CD4-positive, alpha-beta T cell treated with Interferon alpha-2 for 1 hour (primary cell): ENCODE results near the gene NOP56.
"Not testable (repeated sequence)": the region's sequence is repeated elsewhere in the genome, so short reads cannot be mapped to it uniquely, and the experiment has no call there.

Experiments
- DNase-seq, 2 donors: peaks; one replicate each; pipeline ENCODE4 v3.0.0-alpha.2; 2020 to 2022

The NOP56 gene

DNA sequence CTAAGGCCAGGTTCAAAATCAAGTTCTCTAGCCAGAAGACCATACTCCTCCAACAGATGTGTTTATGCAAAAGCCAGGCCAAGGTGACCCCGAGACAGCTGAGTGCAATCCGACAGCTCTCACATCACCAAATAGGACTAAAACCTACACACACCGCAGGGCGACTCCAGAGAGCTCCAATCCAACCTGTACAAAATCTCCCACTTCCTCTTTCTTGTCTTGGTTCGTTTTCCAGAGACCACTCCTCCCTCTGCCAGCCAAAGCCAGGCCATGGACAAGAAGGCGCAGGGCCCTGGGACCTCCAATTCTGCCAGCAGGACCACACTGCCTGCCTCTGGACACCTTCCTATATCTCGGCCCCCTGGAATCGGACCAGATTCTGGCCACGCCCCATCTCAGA lies 11.5 kb upstream of the NOP56 start:
- DNase-seq = no peak

DNA sequence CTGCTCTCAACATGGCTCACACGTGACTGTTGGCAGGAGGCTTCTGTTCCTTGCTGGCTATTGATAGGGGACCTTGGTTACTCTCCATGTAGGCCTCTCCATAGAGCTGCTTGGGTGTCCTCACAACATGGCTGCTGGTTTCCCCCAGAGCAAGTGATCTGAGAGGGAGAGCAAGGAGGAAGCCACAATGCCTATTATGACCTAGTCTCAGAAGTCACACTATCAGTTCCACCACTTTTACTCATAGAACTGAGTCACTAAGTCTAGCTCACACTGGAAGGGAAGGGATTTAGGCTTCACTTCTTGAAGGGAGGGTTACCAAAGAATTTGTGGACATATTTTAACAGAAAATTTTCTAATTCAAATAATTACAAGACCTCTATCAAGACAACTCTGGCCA lies 8.7 kb upstream of the NOP56 start:
- no peak for DNase-seq

- DNase-seq = peak in 1 of 2 donors; percentile 19
Measured at GRCh38 chr20:2652724-2653555, 508 bp downstream of the NOP56 start.

DNA sequence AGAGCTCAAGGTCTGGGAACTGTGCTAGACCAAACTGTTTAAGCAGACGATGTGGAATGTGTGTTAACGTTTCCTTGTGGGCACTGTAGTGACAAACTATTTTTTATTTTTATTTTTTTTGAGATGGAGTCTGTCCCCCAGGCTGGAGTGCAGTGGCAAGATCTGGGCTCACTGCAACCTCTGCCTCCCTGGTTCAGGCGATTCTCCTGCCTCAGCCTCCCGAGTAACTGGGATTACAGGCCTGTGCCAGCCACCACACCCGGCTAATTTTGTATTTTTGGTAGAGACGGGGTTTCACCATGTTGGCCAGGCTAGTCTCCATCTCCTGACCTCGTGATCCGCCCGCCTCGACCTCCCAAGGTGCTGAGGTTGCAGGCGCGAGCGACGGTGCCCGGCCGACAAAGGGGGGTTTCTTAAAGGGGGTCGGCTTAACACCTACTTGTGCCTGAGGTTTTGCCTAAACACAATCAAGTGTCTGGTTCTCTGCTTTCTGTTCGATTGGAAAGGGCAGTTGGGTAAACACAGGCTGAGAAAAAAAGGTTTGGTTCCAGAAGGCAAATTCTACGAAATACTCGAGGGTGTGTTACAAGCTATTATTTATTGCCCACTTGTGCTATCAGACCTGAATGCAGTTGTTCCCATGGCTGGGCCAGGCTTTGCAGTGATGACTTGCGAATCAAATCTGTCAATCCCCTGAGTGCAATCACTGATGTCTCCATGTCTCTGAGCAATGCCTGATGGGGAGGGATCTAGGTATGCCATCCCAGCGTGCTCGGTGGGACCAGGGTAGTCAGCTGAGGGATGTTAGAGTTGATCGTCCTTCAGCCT lies 1.3 kb downstream of the NOP56 start:
- no peak for DNase-seq

DNA sequence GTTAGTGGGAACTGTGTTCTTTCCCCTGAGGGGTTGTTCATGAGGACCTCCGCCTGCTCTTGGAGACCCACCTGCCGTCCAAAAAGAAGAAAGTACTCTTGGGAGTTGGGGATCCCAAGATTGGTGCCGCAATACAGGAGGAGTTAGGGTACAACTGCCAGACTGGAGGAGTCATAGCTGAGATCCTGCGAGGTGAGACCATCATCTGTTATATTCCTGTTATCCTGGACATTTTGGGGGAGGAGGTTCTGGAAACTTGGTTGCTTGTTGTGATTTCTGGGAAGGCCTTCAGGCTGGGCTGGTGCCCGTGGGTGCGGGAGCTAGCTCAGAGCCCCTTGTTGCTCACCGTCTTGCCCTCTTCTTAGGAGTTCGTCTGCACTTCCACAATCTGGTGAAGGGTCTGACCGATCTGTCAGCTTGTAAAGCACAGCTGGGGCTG lies 2.0 kb downstream of the NOP56 start:
- no peak for DNase-seq

DNA sequence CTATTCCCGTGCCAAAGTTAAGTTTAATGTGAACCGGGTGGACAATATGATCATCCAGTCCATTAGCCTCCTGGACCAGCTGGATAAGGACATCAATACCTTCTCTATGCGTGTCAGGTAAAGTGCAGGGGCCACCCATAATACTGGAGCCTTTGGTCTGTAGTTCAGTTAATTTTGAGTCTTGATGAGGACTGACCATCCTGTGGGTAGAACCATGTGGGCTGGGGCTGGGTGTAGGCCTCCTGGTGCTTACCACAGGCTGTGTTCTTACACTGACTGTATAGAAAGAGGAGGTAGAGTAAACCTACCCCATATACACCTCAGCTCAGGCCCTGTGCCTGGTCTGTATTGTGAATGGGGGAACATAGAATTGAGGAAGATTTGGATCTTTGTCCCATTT lies 2.4 kb downstream of the NOP56 start:
- DNase-seq = no peak

DNA sequence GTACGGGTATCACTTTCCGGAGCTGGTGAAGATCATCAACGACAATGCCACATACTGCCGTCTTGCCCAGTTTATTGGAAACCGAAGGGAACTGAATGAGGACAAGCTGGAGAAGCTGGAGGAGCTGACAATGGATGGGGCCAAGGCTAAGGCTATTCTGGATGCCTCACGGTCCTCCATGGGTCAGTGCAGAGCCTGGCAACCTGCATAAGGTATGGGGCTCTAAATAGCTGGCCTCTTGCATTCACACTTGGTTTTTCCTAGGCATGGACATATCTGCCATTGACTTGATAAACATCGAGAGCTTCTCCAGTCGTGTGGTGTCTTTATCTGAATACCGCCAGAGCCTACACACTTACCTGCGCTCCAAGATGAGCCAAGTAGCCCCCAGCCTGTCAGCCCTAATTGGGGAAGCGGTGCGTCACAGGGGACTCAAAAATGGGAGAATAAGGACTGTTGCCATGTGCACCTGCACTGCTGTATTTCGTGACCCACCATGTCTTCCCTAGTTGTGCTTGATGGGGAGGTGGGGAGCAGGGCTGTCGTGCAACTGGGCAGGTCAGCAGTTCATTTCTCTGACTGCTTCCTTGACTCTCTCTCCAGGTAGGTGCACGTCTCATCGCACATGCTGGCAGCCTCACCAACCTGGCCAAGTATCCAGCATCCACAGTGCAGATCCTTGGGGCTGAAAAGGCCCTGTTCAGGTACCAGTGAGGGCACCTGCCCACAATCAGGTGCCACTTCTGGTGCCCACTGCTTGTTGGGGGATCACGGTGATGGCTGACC lies 3.1 kb downstream of the NOP56 start:
- DNase-seq = no peak

- DNase-seq = no peak
Measured at GRCh38 chr20:2656471-2657117, 4.2 kb downstream of the NOP56 start.

DNA sequence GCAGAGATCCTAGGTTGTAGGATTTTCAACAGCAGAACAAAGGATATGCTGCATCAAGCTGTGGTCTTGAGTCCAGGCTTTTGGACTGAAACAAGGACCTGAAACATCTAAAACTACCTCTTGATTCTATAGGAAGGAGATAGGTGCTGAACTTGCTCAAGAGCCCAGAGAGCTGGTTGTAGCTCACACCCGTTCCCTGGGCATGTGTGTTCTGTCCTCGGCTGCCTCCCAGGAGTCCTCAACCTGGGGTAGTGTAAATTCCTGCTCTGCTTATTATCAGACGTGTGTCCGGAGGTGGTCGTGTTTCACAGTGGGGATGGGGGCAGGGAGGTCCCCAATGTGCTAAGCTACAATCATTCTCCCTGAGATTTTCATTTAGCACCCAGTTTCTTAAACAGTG lies 4.8 kb downstream of the NOP56 start:
- DNase-seq = no peak

- DNase-seq = no peak
Measured at GRCh38 chr20:2657674-2658073, 5.2 kb downstream of the NOP56 start.

DNA sequence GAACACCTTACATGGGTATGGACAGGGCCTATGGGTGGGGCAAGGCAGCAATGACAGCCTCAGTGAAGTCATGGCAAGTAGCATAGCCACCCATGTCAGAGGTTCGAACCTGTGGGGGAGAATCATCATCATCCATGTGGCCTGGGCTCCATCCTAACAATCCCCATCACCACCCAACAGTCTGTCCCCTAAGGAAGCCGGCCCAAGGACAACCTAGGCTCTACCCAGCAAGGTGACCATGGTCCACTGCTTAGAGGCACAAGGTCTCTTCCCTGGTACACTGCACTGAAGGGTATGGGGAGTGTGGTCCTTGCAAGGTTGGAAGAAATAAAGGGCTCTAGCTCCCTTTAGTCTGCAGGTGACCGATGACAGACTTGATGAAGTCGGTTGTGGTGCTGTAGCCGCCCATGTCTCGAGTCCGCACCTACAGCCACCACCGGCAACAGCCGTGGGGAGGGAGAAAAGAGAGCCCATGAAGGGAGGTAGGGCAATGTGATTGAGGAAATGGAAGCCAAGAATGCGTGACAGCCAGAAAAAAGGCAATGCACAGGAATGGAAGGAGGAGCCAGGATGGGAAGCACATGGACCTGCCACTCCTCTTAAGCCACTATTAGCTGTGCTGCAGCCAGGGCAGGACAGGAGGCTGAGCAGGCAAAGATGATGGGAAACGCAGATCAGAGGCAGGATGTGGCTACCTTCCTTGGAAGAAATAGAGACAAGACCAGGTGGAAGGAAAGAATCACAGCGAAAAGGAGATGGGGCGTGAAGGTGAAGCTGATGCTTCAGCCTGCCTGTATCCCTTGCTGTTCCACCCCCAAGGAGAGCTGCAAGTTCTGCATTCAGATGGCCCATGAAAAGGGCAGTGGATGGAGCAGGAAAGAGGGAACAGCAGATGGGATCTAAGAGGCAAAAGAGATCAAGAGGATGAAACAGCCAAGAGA lies 6.3 kb downstream of the NOP56 start:
- no peak for DNase-seq

DNA sequence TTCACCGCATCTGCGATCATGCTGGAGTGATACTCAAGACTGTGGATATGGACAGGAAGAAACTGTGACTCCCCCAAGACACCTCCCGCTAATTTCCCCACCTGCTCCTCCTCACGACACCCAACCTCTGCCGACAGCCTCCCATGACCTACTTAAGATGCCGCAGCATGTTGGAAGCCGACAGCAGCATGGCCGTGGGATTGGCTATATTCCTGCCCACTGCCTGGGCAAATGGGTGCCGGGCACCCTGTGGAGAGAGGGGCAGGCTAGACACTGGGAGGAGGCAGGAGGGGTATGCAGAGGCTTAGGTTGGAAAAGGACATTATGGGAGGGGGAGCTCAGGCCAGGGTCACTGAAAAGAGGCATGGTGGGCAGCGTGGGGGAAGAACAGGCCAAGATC lies 7.1 kb downstream of the NOP56 start:
- no peak for DNase-seq

DNA sequence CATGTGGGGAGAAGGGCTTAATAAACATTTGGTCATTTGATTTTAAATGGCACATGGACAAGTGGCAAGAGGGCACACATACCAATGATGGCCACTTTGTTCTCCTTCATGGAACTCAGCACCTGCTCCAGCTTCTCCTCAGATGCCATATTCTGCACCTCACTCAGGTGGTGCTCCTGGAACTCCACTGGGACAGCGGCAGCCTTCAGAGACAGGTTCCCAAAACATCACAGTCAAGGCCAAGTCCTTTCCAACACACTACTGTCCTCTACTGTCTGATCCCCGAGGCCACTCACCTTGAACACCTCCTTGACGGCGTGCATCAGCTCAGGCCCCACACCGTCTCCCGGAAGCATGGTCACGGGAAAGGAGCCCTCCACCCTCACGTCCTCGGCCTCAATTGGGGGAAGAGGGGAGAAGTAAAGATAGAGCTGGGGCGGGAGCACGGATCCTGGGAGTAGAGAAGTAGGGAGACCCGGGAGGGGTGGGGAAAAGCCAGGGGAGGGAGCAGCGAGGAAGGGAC lies 11.0 kb downstream of the NOP56 start:
- no peak for DNase-seq

- DNase-seq = peak; percentile 91 to 94
Measured at GRCh38 chr20:2663887-2664719, 11.7 kb downstream of the NOP56 start, which contains the start of gene IDH3B. Gene IDH3B, minus strand, starts transcription at chr20:2664216. Its CDS starts 28 bp downstream, at chr20:2664188.

GRCh38 chr20:2671977-2672376 lies 19.5 kb downstream of the NOP56 start:
- DNase-seq = no peak

DNA sequence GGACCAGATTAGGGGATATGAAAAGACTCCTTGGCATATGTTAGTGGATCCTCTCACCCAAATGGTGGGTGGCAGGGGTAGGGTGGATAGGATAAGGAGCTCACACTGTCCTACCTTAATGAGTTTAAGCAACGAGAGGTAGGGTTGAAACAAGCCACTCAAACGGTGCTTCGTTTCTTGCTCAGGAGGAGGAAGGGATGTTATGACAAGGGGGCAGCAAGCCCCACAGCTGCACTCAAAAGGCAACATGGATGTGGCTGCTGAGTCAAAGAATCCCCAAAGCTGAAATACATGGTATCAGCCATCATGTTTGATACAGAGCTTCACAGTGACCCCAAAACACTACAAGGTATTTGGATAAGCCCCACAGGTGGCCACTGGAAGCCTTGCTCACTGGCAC lies 20.0 kb downstream of the NOP56 start:
- no peak for DNase-seq

- DNase-seq = no peak
Measured at GRCh38 chr20:2673453-2673852, 21.0 kb downstream of the NOP56 start.

DNA sequence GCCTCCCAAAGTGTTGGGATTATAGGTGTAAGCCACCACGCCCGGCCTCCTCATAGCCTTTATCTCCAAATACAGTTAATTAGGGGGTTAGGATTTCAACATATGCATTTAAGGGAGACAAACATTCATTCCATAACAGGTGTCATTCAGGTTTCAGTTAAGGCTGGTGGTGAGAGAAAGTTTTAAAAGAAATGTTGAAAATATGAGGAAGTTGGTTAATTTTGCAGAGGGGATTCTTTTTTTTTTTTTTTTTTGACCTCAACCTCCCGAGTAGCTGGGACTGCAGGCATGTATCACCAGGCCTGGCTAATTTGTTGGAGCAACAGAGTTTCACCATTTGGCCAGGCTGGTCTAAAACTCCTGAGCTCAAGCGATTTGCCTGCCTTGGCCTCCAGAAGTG lies 27.6 kb downstream of the NOP56 start:
- DNase-seq = no peak

GRCh38 chr20:2682040-2682439 lies 29.6 kb downstream of the NOP56 start:
- DNase-seq = not testable (repeated sequence)

DNA sequence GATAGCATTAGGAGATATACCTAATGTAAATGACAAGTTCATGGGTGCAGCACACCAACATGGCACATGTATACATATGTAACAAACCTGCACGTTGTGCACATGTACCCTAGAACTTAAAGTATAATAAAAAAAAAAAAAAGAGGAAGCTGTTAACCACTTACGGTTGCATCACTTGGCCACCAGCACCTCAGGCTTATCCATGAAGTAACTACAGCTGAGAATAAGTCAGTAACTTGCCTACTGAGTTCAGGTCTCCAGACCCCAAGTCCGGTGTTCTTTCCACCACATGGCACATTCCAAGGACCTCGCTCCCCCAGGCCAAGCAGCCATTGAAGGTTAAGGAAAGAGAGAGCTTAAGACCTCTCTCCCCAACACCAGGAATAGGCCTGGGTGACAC lies 32.4 kb downstream of the NOP56 start:
- peak in 1 of 2 donors; percentile 13 for DNase-seq
